DND-41 (cell line): Measurements from ENCODE around the gene CCDC116.
"Not testable (repeated sequence)": the region's sequence is repeated elsewhere in the genome, so short reads cannot be mapped to it uniquely, and the experiment has no call there.

ENCODE experiments used
- ATAC-seq: fragments of 200-7000 bp; cut with Tn5 transposase; 3 replicates; pipeline ENCODE4 v1.9.1; 2021; ENCODE audit warnings: low read depth; ENCODE audit not compliant: insufficient read depth
- DNase-seq: peaks from one replicate; pipeline ENCODE4 v3.0.0-alpha.2; 2020
- H2AFZ ChIP-seq: 2 replicates; pipeline ENCODE4 v1.6.0; 2012; ENCODE audit warnings: low read depth, low read length
- H3K27ac ChIP-seq: 2 replicates; pipeline ENCODE4 v1.5.1; 2012; ENCODE audit warnings: low read length, inconsistent platforms
- H3K27me3 ChIP-seq: fragments of 200-600 bp; sonication (generic); 2 replicates; pipeline ENCODE4 v1.6.0; 2012; ENCODE audit warnings: low read length, mild to moderate bottlenecking, inconsistent platforms; ENCODE audit not compliant: insufficient read depth, poor library complexity
- H3K36me3 ChIP-seq: 2 replicates; pipeline ENCODE4 v1.5.1; 2012; ENCODE audit warnings: low read length, inconsistent platforms; ENCODE audit not compliant: insufficient read depth
- H3K4me1 ChIP-seq: 2 replicates; pipeline ENCODE4 v1.5.1; 2012; ENCODE audit warnings: mild to moderate bottlenecking, low read length; ENCODE audit not compliant: insufficient read depth
- H3K4me2 ChIP-seq: 2 replicates; pipeline ENCODE4 v1.6.0; 2012; ENCODE audit warnings: mild to moderate bottlenecking, moderate library complexity, low read length, inconsistent platforms; ENCODE audit not compliant: insufficient read depth
- H3K4me3 ChIP-seq, 2 experiments: fragments of 200-600 bp in 1 of 2; shearing (Covaris generic) in 1 of 2; 2 replicates each; pipeline ENCODE4 v1.5.1; 2012 to 2016; ENCODE audit warnings: inconsistent platforms in 2 of 2, low read length in 2 of 2, mild to moderate bottlenecking in 2 of 2, low read depth in 1 of 2, moderate library complexity in 1 of 2
- H3K79me2 ChIP-seq: 2 replicates; pipeline ENCODE4 v1.6.0; 2012; ENCODE audit warnings: low read length, inconsistent platforms; ENCODE audit not compliant: insufficient read depth
- H3K9ac ChIP-seq: 2 replicates; pipeline ENCODE4 v1.6.0; 2012; ENCODE audit warnings: low read depth, mild to moderate bottlenecking, inconsistent platforms, low read length, moderate library complexity
- H3K9me3 ChIP-seq: 2 replicates; pipeline ENCODE4 v1.5.1; 2012; ENCODE audit warnings: low read length, moderate library complexity, mild to moderate bottlenecking, inconsistent platforms; ENCODE audit not compliant: insufficient read depth, severe bottlenecking
- H4K20me1 ChIP-seq: 2 replicates; pipeline ENCODE4 v1.6.0; 2012; ENCODE audit warnings: low read length; ENCODE audit not compliant: insufficient read depth
- CTCF ChIP-seq: IDR thresholded peaks from 2 replicates; pipeline ENCODE4 v1.5.1; 2012; ENCODE audit warnings: borderline replicate concordance, low read length, moderate library complexity, mild to moderate bottlenecking; ENCODE audit not compliant: poor library complexity, severe bottlenecking; ENCODE audit errors: extremely low read depth
- EZH2 ChIP-seq: IDR thresholded peaks from 3 replicates; pipeline ENCODE4 v1.6.1; 2012; ENCODE audit warnings: borderline replicate concordance, low read depth, mild to moderate bottlenecking, moderate library complexity, low read length, inconsistent platforms; ENCODE audit not compliant: severe bottlenecking

The CCDC116 gene

GRCh38 chr22:21611210-21611977 is 21.2 kb upstream of the CCDC116 start:
- no peak for TF ChIP-seq EZH2
- TF ChIP-seq CTCF = no peak
- Histone ChIP-seq H3K4me2 (no peak overlapping the region), H3K27ac (no peak overlapping the region), H3K27me3 (no peaks in the 10 kb centered on the region), H2AFZ (no peak overlapping the region), H3K9ac (no peak overlapping the region), H3K79me2 (peaks cover 93% of the 10 kb centered on the region), H3K36me3 (peaks cover 78% of the 10 kb centered on the region), H4K20me1 (peaks cover 79% of the 10 kb centered on the region), H3K9me3 (no peaks in the 10 kb centered on the region), H3K4me1 (no peaks in the 10 kb centered on the region), H3K4me3 (no peak overlapping the region)
- no peak for ATAC-seq
- DNase-seq = no peak

GRCh38 chr22:21612858-21613257 is 19.7 kb upstream of the CCDC116 start:
- Histone ChIP-seq H3K4me2 (no peak overlapping the region), H3K79me2 (peaks cover 93% of the 10 kb centered on the region), H3K36me3 (peaks cover 72% of the 10 kb centered on the region), H4K20me1 (peaks cover 73% of the 10 kb centered on the region), H3K27me3 (no peaks in the 10 kb centered on the region), H3K4me1 (no peaks in the 10 kb centered on the region), H3K4me3 (no peak overlapping the region), H3K9ac (no peak overlapping the region), H3K27ac (no peak overlapping the region), H2AFZ (no peak overlapping the region), H3K9me3 (no peaks in the 10 kb centered on the region)
- ATAC-seq (no peak), DNase-seq (no peak)
- no peak for TF ChIP-seq EZH2
- no peak for TF ChIP-seq CTCF

- TF ChIP-seq EZH2 = no peak
- Histone ChIP-seq H4K20me1 (peaks cover 69% of the 10 kb centered on the region), H3K4me3 (no peak overlapping the region), H3K4me2 (no peak overlapping the region), H3K27ac (no peak overlapping the region), H3K9me3 (no peaks in the 10 kb centered on the region), H3K9ac (no peak overlapping the region), H3K27me3 (no peaks in the 10 kb centered on the region), H3K79me2 (peaks cover 92% of the 10 kb centered on the region), H2AFZ (no peak overlapping the region), H3K4me1 (no peaks in the 10 kb centered on the region), H3K36me3 (peaks cover 71% of the 10 kb centered on the region)
- DNase-seq = no peak
- ATAC-seq = no peak
These were observed 18.9 kb upstream of the CCDC116 start for GRCh38 chr22:21613553-21614233.

- no peak overlapping the region for H3K27ac ChIP-seq
- H3K9ac ChIP-seq = no peak overlapping the region
- no peak overlapping the region for H2AFZ ChIP-seq
- H3K9me3 ChIP-seq = no peaks in the 10 kb centered on the region
- peaks cover 71% of the 10 kb centered on the region for H4K20me1 ChIP-seq
- no peak overlapping the region for H3K4me2 ChIP-seq
- H3K79me2 ChIP-seq = peaks cover 93% of the 10 kb centered on the region
- DNase-seq = no peak
- H3K4me3 ChIP-seq = no peak overlapping the region
- H3K36me3 ChIP-seq = peaks cover 75% of the 10 kb centered on the region
- TF ChIP-seq EZH2 (no peak), CTCF (no peak)
- no peaks in the 10 kb centered on the region for H3K27me3 ChIP-seq
- H3K4me1 ChIP-seq = no peaks in the 10 kb centered on the region
- no peak for ATAC-seq
These were observed 16.8 kb upstream of the CCDC116 start for GRCh38 chr22:21615731-21616130.

- Histone ChIP-seq H3K79me2 (peaks cover 91% of the 10 kb centered on the region), H4K20me1 (peaks cover 72% of the 10 kb centered on the region)
- H3K27ac ChIP-seq = not testable (repeated sequence)
These were observed 15.2 kb upstream of the CCDC116 start for GRCh38 chr22:21617337-21617736.

More at GRCh38 chr22:21617337-21617736, 15.2 kb upstream of the CCDC116 start:
- H3K27me3 ChIP-seq, H3K4me1 ChIP-seq, H3K9me3 ChIP-seq, H3K4me2 ChIP-seq, ATAC-seq, H2AFZ ChIP-seq, H3K4me3 ChIP-seq, H3K9ac ChIP-seq, DNase-seq: not testable (repeated sequence)
- peaks cover 71% of the 10 kb centered on the region for H3K36me3 ChIP-seq
